GM23338 (cell line): ENCODE data around the gene CMYA5.

Experiments used
- EZH2 ChIP-seq: fragments of 200-600 bp; sonication (generic); IDR thresholded peaks from one replicate; pipeline ENCODE4 v1.8.0; 2017; ENCODE audit warnings: antibody characterized with exemption, mild to moderate bottlenecking, low read depth; ENCODE audit not compliant: unreplicated experiment
- POLR2AphosphoS5 ChIP-seq: IDR thresholded peaks from 2 replicates; pipeline ENCODE4 v1.6.1; 2016; ENCODE audit warnings: antibody characterized with exemption, low read depth
- ZNF114 ChIP-seq: fragments of 250-450 bp; sonication (Bioruptor Pico); IDR thresholded peaks from 2 replicates; pipeline ENCODE4 v1.5.0; 2020; ENCODE audit warnings: mild to moderate bottlenecking, moderate library complexity
- TF ChIP-seq, protein P1 (sequence below): IDR thresholded peaks from 2 replicates; pipeline ENCODE4 v1.6.1; 2016; ENCODE audit warnings: antibody characterized with exemption
- TF ChIP-seq, protein P2 (sequence below), 2 experiments: fragments of 200-600 bp in 1 of 2; sonication (generic) in 1 of 2; conservative IDR thresholded peaks; 2 replicates each; pipeline versions ENCODE4 v1.5.1 to v1.6.1; 2016 to 2017; ENCODE audit warnings: antibody characterized with exemption in 2 of 2, low read depth in 2 of 2, mild to moderate bottlenecking in 2 of 2, moderate library complexity in 1 of 2

- TF ChIP-seq, protein P1, sequence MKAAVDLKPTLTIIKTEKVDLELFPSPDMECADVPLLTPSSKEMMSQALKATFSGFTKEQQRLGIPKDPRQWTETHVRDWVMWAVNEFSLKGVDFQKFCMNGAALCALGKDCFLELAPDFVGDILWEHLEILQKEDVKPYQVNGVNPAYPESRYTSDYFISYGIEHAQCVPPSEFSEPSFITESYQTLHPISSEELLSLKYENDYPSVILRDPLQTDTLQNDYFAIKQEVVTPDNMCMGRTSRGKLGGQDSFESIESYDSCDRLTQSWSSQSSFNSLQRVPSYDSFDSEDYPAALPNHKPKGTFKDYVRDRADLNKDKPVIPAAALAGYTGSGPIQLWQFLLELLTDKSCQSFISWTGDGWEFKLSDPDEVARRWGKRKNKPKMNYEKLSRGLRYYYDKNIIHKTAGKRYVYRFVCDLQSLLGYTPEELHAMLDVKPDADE, result no peak
- TF ChIP-seq, protein P2, sequence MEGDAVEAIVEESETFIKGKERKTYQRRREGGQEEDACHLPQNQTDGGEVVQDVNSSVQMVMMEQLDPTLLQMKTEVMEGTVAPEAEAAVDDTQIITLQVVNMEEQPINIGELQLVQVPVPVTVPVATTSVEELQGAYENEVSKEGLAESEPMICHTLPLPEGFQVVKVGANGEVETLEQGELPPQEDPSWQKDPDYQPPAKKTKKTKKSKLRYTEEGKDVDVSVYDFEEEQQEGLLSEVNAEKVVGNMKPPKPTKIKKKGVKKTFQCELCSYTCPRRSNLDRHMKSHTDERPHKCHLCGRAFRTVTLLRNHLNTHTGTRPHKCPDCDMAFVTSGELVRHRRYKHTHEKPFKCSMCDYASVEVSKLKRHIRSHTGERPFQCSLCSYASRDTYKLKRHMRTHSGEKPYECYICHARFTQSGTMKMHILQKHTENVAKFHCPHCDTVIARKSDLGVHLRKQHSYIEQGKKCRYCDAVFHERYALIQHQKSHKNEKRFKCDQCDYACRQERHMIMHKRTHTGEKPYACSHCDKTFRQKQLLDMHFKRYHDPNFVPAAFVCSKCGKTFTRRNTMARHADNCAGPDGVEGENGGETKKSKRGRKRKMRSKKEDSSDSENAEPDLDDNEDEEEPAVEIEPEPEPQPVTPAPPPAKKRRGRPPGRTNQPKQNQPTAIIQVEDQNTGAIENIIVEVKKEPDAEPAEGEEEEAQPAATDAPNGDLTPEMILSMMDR (conservative IDR thresholded peaks at IDR 0.05; ENCODE audit: low read depth in 2 of 2), result no peak
- no peak for TF ChIP-seq ZNF114 (CRISPR knock-in tag)
- TF ChIP-seq EZH2, result no peak
- TF ChIP-seq POLR2AphosphoS5, result no peak
These were observed 102.2 kb downstream of the CMYA5 start for GRCh38 chr5:79791843-79792242.
